Endothelial cell (in vitro differentiated cells): ENCODE results near the gene CCDC92. TPM values are rescaled to one million over a fixed set of nuclear protein-coding genes. Genes with fewer than 3 reads are reported as not detected.

ENCODE experiments used
- DNase-seq: peaks from one replicate; pipeline ENCODE4 v3.0.0; 2021; ENCODE audit warnings: low spot score
- H3K27ac Mint-ChIP-seq: one replicate; pipeline ENCODE4 v1.8.0; 2021; ENCODE audit warnings: mixed read lengths, inconsistent platforms; ENCODE audit not compliant: unreplicated experiment
- H3K27me3 Mint-ChIP-seq: one replicate; pipeline ENCODE4 v1.8.0; 2021; ENCODE audit warnings: mild to moderate bottlenecking, moderate library complexity, mixed read lengths, inconsistent platforms; ENCODE audit not compliant: unreplicated experiment
- H3K36me3 Mint-ChIP-seq: one replicate; pipeline ENCODE4 v1.8.0; 2021; ENCODE audit warnings: mild to moderate bottlenecking, low read depth, mixed read lengths, inconsistent platforms; ENCODE audit not compliant: unreplicated experiment
- H3K4me1 Mint-ChIP-seq: one replicate; pipeline ENCODE4 v1.8.0; 2021; ENCODE audit warnings: mild to moderate bottlenecking, mixed read lengths, inconsistent platforms; ENCODE audit not compliant: unreplicated experiment
- H3K4me3 Mint-ChIP-seq: one replicate; pipeline ENCODE4 v1.8.0; 2021; ENCODE audit warnings: mild to moderate bottlenecking, mixed read lengths, inconsistent platforms; ENCODE audit not compliant: unreplicated experiment
- H3K9me3 Mint-ChIP-seq: one replicate; pipeline ENCODE4 v1.8.0; 2021; ENCODE audit warnings: mixed read lengths, inconsistent platforms; ENCODE audit not compliant: unreplicated experiment
- CTCF ChIP-seq: fragments of 200-600 bp; sonication (generic); IDR thresholded peaks from one replicate; pipeline ENCODE4 v1.5.0; 2021; ENCODE audit warnings: antibody characterized with exemption; ENCODE audit not compliant: unreplicated experiment
- total RNA-seq: library from RNA; stranded (reverse); fragmentation: NEBNext Ultra II Directional; extraction: Animal tissue kit (Norgen Biotek cat#: 25700); gene quantifications from one replicate; pipeline ENCODE4 v1.2.1, GENCODE V29; 2021; ENCODE audit not compliant: unreplicated experiment

CCDC92 gene
- total RNA-seq, 1 donor from 2014 or later, result 25.0 TPM

- no peak for DNase-seq
Measured at GRCh38 chr12:123934829-123935228, 37.8 kb downstream of the CCDC92 start.

GRCh38 chr12:123934016-123934620 is 38.5 kb downstream of the CCDC92 start:
- Mint-ChIP-seq H3K27ac (no peak overlapping the region), H3K4me3 (no peak overlapping the region), H3K27me3 (peaks cover 8% of the 10 kb centered on the region), H3K36me3 (peaks cover 20% of the 10 kb centered on the region), H3K4me1 (peaks cover 4% of the 10 kb centered on the region), H3K9me3 (no peaks in the 10 kb centered on the region)
- DNase-seq, result no peak
- TF ChIP-seq CTCF, result no peak

More at GRCh38 chr12:123934829-123935228, 37.8 kb downstream of the CCDC92 start:
- Mint-ChIP-seq H3K4me3 (no peak overlapping the region), H3K36me3 (peaks cover 19% of the 10 kb centered on the region), H3K9me3 (no peaks in the 10 kb centered on the region), H3K27me3 (peaks cover 6% of the 10 kb centered on the region), H3K27ac (no peak overlapping the region), H3K4me1 (peaks cover 4% of the 10 kb centered on the region)
- TF ChIP-seq CTCF, result no peak

GRCh38 chr12:123933214-123933613 is 39.4 kb downstream of the CCDC92 start:
- no peak for TF ChIP-seq CTCF
- no peak for DNase-seq
- Mint-ChIP-seq H3K4me3 (no peak overlapping the region), H3K27me3 (peaks cover 7% of the 10 kb centered on the region), H3K36me3 (peaks cover 20% of the 10 kb centered on the region), H3K27ac (no peak overlapping the region), H3K9me3 (no peaks in the 10 kb centered on the region), H3K4me1 (no peaks in the 10 kb centered on the region)

GRCh38 chr12:123931686-123932321 is 40.8 kb downstream of the CCDC92 start:
- Mint-ChIP-seq H3K36me3 (peaks cover 11% of the 10 kb centered on the region), H3K4me1 (no peaks in the 10 kb centered on the region), H3K27me3 (peaks cover 4% of the 10 kb centered on the region), H3K4me3 (no peak overlapping the region), H3K27ac (no peak overlapping the region), H3K9me3 (no peaks in the 10 kb centered on the region)
- DNase-seq, result no peak
- no peak for TF ChIP-seq CTCF

- no peak for TF ChIP-seq CTCF
- H3K27me3 Mint-ChIP-seq, result peaks cover 2% of the 10 kb centered on the region
- no peak for DNase-seq
- peaks cover 5% of the 10 kb centered on the region for H3K36me3 Mint-ChIP-seq
- H3K4me1 Mint-ChIP-seq, result no peaks in the 10 kb centered on the region
- no peak overlapping the region for H3K27ac Mint-ChIP-seq
- H3K9me3 Mint-ChIP-seq, result no peaks in the 10 kb centered on the region
- no peak overlapping the region for H3K4me3 Mint-ChIP-seq
Measured at GRCh38 chr12:123929946-123930583, 42.6 kb downstream of the CCDC92 start.
